Common myeloid progenitor, CD34-positive (primary cell): ENCODE results near the gene ADD3.

ENCODE experiments used
- CTCF ChIA-PET: fragments of 350-600 bp; sonication (Branson Sonifier 250); formaldehyde crosslinking; loops from one replicate; lab custom pipeline; 2021; ENCODE audit warnings: antibody characterized with exemption; lab: Charles Lee
- POLR2A ChIA-PET: fragments of 350-600 bp; sonication (Branson Sonifier 250); formaldehyde crosslinking; loops from one replicate; lab custom pipeline; 2021; ENCODE audit warnings: antibody characterized with exemption; lab: Charles Lee
- DNase-seq, 3 donors: peaks; one replicate each; pipeline versions ENCODE4 v3.0.0 to v3.0.0-alpha.2; 2013
- H3K27ac ChIP-seq, 2 experiments: 1 replicate in 1 of 2; 2 replicates in 1 of 2; pipeline ENCODE4 v1.7.0; 2013; ENCODE audit warnings: inconsistent platforms in 2 of 2, low read length in 2 of 2, mild to moderate bottlenecking in 2 of 2, low read depth in 1 of 2, moderate library complexity in 1 of 2; ENCODE audit not compliant: severe bottlenecking in 2 of 2, insufficient read depth in 1 of 2, poor library complexity in 1 of 2
- H3K27me3 ChIP-seq, 5 experiments: replicated peaks in 2 of 5; 1 replicate in 3 of 5; 2 replicates in 2 of 5; pipeline versions ENCODE4 v1.6.1 to v1.7.0; 2013; ENCODE audit warnings: low read length in 4 of 5, mild to moderate bottlenecking in 2 of 5, moderate library complexity in 2 of 5, inconsistent platforms in 1 of 5; ENCODE audit not compliant: insufficient read depth in 5 of 5, control insufficient read depth in 4 of 5
- H3K36me3 ChIP-seq, 4 experiments: 1 replicate in 2 of 4; 2 replicates in 2 of 4; pipeline versions ENCODE4 v1.6.1 to v1.7.0; 2013; ENCODE audit warnings: low read length in 3 of 4, control low read depth in 1 of 4, mild to moderate bottlenecking in 1 of 4; ENCODE audit not compliant: control insufficient read depth in 4 of 4, insufficient read depth in 4 of 4
- H3K4me1 ChIP-seq, 4 experiments: 1 replicate in 3 of 4; 2 replicates in 1 of 4; pipeline versions ENCODE4 v1.6.1 to v1.7.1; 2013; ENCODE audit warnings: low read length in 3 of 4, mild to moderate bottlenecking in 3 of 4, control low read depth in 1 of 4, inconsistent platforms in 1 of 4, moderate library complexity in 1 of 4; ENCODE audit not compliant: control insufficient read depth in 4 of 4, insufficient read depth in 4 of 4; ENCODE audit errors: control extremely low read depth in 1 of 4
- H3K4me3 ChIP-seq, 7 experiments: 1 replicate in 4 of 7; 2 replicates in 3 of 7; pipeline versions ENCODE4 v1.5.1 to v1.7.0; 2013; ENCODE audit warnings: mild to moderate bottlenecking in 7 of 7, low read length in 6 of 7, moderate library complexity in 6 of 7, inconsistent platforms in 2 of 7, low read depth in 2 of 7, control low read depth in 1 of 7; ENCODE audit not compliant: insufficient read depth in 4 of 7, control insufficient read depth in 1 of 7; ENCODE audit errors: extremely low read depth in 1 of 7
- H3K9me3 ChIP-seq, 5 experiments: 1 replicate in 4 of 5; 2 replicates in 1 of 5; pipeline versions ENCODE4 v1.6.1 to v1.7.1; 2013; ENCODE audit warnings: low read length in 4 of 5, mild to moderate bottlenecking in 2 of 5, inconsistent platforms in 1 of 5, low read depth in 1 of 5, moderate library complexity in 1 of 5; ENCODE audit not compliant: control insufficient read depth in 4 of 5, insufficient read depth in 2 of 5; ENCODE audit errors: control extremely low read depth in 1 of 5
- WGBS: methylation state at CpG from one replicate; pipeline ENCODE4 v1.1.5; 2013; ENCODE audit not compliant: insufficient coverage; 5-methylcytosine and 5-hydroxymethylcytosine counted together

The ADD3 gene

GRCh38 chr10:109994711-109995577 lies 12.8 kb upstream of the ADD3 start:
- WGBS, result 100% methylated on average over 5 of the region's 5 CpGs
- POLR2A ChIA-PET, result no interaction called here

GRCh38 chr10:109995595-109995994 lies 12.2 kb upstream of the ADD3 start:
- CTCF ChIA-PET, result no interaction called here
- Histone ChIP-seq H3K9me3 (no peaks in the 10 kb centered on the region), H3K27me3 (no peaks in the 10 kb centered on the region), H3K36me3 (no peaks in the 10 kb centered on the region), H3K4me3 (no peak overlapping the region), H3K4me1 (peaks cover 4 to 11% (median 9%) of the 10 kb centered on the region in 4 experiments), H3K27ac (no peak overlapping the region)
- no peak for DNase-seq
- 100% methylated on average over 3 of the region's 3 CpGs for WGBS
- POLR2A ChIA-PET, result no interaction called here

More at GRCh38 chr10:109994711-109995577, 12.8 kb upstream of the ADD3 start:
- CTCF ChIA-PET, result no interaction called here
- DNase-seq, result no peak
- H3K4me3 ChIP-seq, result no peak overlapping the region
- H3K27ac ChIP-seq, result no peak overlapping the region
- peaks cover 4 to 11% (median 9%) of the 10 kb centered on the region in 4 experiments for H3K4me1 ChIP-seq
- H3K27me3 ChIP-seq, result no peaks in the 10 kb centered on the region
- no peaks in the 10 kb centered on the region for H3K36me3 ChIP-seq
- no peaks in the 10 kb centered on the region for H3K9me3 ChIP-seq

- WGBS, result 8% methylated on average over 1 of the region's 2 CpGs
- peak in 2 of 3 donors; percentile 41 to 57 for DNase-seq
- H3K4me3 ChIP-seq, result peak overlapping the region in 1 of 7 experiments; percentile 8
- POLR2A ChIA-PET, result no interaction called here
- H3K27me3 ChIP-seq, result no peaks in the 10 kb centered on the region
- CTCF ChIA-PET, result interaction anchor here (5.8 kb wide), 1 partner anchor 18 kb away, joined by 33 read pairs; no protein-coding TSS in a partner anchor
- peaks cover 4 to 11% (median 9%) of the 10 kb centered on the region in 4 experiments for H3K4me1 ChIP-seq
- H3K9me3 ChIP-seq, result no peaks in the 10 kb centered on the region
- H3K36me3 ChIP-seq, result no peaks in the 10 kb centered on the region
- no peak overlapping the region for H3K27ac ChIP-seq
These were observed 11.6 kb upstream of the ADD3 start for GRCh38 chr10:109996225-109996624.

GRCh38 chr10:109996766-109997171 lies 11.0 kb upstream of the ADD3 start:
- Histone ChIP-seq H3K36me3 (no peaks in the 10 kb centered on the region), H3K27ac (no peak overlapping the region), H3K27me3 (no peaks in the 10 kb centered on the region), H3K4me1 (peaks cover 4 to 11% (median 9%) of the 10 kb centered on the region in 4 experiments), H3K4me3 (no peak overlapping the region), H3K9me3 (no peaks in the 10 kb centered on the region)
- ChIA-PET POLR2A (no interaction called here), CTCF (interaction anchor here (5.8 kb wide), 1 partner anchor 19 kb away, joined by 33 read pairs; no protein-coding TSS in a partner anchor)
- DNase-seq, result no peak
- WGBS, result no CpG with 5 or more reads among the region's 3 CpGs

GRCh38 chr10:109997233-109997632 lies 10.6 kb upstream of the ADD3 start:
- CTCF ChIA-PET, result interaction anchor here (5.8 kb wide), 1 partner anchor 19 kb away, joined by 33 read pairs; no protein-coding TSS in a partner anchor
- Histone ChIP-seq H3K4me3 (no peak overlapping the region), H3K27ac (no peak overlapping the region), H3K4me1 (peaks cover 4 to 11% (median 9%) of the 10 kb centered on the region in 4 experiments), H3K36me3 (no peaks in the 10 kb centered on the region), H3K27me3 (no peaks in the 10 kb centered on the region), H3K9me3 (no peaks in the 10 kb centered on the region)
- POLR2A ChIA-PET, result no interaction called here
- WGBS, result no CpG with 5 or more reads among the region's 2 CpGs
- no peak for DNase-seq

GRCh38 chr10:109998513-109998912 lies 9.3 kb upstream of the ADD3 start:
- Histone ChIP-seq H3K4me1 (peaks cover 3 to 11% (median 6%) of the 10 kb centered on the region in 4 experiments), H3K4me3 (no peak overlapping the region), H3K9me3 (no peaks in the 10 kb centered on the region), H3K27ac (no peak overlapping the region), H3K36me3 (no peaks in the 10 kb centered on the region), H3K27me3 (no peaks in the 10 kb centered on the region)
- WGBS, result 100% methylated on average over 1 of the region's 1 CpG
- ChIA-PET POLR2A (no interaction called here), CTCF (interaction anchor here (0.6 to 5.8 kb wide), 4 partner anchors 9 to 129 kb away, joined by 3 to 33 read pairs (median 7); no protein-coding TSS in a partner anchor)
- DNase-seq, result no peak
